ENCODE data around the gene MYO18B.

MYO18B gene

DNA sequence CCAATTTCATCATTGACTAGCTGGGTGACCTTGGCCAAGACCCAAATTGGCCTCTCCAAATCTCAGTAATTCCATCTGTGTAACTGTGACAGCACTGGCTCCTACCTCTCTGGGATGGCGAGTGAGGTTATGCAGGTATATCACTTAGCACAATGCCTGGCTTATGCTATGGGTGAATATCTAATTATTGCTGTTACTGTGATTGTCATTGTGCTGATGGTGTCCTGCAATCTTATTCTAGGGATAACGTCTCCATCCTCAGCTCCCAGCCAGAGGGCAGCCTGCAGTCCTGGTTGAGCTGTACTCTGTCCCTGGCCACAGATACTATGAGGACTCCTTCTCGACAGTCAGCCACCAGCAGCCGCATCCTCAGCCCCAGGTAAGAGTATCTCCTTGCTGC, 262.5 kb downstream of the MYO18B start:
- H3K27me3 ChIP-seq, result peaks cover 13% of the 10 kb centered on the region
- no peak overlapping the region for H3K4me3 ChIP-seq (ENCODE audit: low read depth in 1 of 2, low read length in 1 of 2)
- H3K9me3 ChIP-seq, result no peaks in the 10 kb centered on the region
- no peak overlapping the region for H3K27ac ChIP-seq
- TF ChIP-seq, protein P1, sequence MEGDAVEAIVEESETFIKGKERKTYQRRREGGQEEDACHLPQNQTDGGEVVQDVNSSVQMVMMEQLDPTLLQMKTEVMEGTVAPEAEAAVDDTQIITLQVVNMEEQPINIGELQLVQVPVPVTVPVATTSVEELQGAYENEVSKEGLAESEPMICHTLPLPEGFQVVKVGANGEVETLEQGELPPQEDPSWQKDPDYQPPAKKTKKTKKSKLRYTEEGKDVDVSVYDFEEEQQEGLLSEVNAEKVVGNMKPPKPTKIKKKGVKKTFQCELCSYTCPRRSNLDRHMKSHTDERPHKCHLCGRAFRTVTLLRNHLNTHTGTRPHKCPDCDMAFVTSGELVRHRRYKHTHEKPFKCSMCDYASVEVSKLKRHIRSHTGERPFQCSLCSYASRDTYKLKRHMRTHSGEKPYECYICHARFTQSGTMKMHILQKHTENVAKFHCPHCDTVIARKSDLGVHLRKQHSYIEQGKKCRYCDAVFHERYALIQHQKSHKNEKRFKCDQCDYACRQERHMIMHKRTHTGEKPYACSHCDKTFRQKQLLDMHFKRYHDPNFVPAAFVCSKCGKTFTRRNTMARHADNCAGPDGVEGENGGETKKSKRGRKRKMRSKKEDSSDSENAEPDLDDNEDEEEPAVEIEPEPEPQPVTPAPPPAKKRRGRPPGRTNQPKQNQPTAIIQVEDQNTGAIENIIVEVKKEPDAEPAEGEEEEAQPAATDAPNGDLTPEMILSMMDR (IDR thresholded peaks at IDR 0.05), result no peak
- no peaks in the 10 kb centered on the region for H3K4me1 ChIP-seq (ENCODE audit: control insufficient read depth in 1 of 2, insufficient read depth in 1 of 2, low read depth in 1 of 2, low read length in 1 of 2)
- H3K36me3 ChIP-seq, result no peaks in the 10 kb centered on the region

GRCh38 chr22:26008587-26008986, 266.6 kb downstream of the MYO18B start:
- Histone ChIP-seq H3K4me3 (ENCODE audit: low read depth in 1 of 2, low read length in 1 of 2) (no peak overlapping the region), H3K36me3 (no peaks in the 10 kb centered on the region), H3K4me1 (ENCODE audit: control insufficient read depth in 1 of 2, insufficient read depth in 1 of 2, low read depth in 1 of 2, low read length in 1 of 2) (no peaks in the 10 kb centered on the region), H3K9me3 (no peaks in the 10 kb centered on the region), H3K27me3 (peaks cover 13% of the 10 kb centered on the region), H3K27ac (no peak overlapping the region)
- TF ChIP-seq, protein P1 (IDR thresholded peaks at IDR 0.05), result no peak

GRCh38 chr22:26016916-26017315, 274.9 kb downstream of the MYO18B start:
- Histone ChIP-seq H3K27ac (no peak overlapping the region), H3K4me1 (ENCODE audit: control insufficient read depth in 1 of 2, insufficient read depth in 1 of 2, low read depth in 1 of 2, low read length in 1 of 2) (no peaks in the 10 kb centered on the region), H3K36me3 (no peaks in the 10 kb centered on the region), H3K4me3 (ENCODE audit: low read depth in 1 of 2, low read length in 1 of 2) (no peak overlapping the region), H3K9me3 (no peaks in the 10 kb centered on the region), H3K27me3 (no peaks in the 10 kb centered on the region)
- TF ChIP-seq, protein P1 (IDR thresholded peaks at IDR 0.05), result no peak

- Histone ChIP-seq H3K9me3 (no peaks in the 10 kb centered on the region), H3K36me3 (no peaks in the 10 kb centered on the region), H3K4me1 (ENCODE audit: control insufficient read depth in 1 of 2, insufficient read depth in 1 of 2, low read depth in 1 of 2, low read length in 1 of 2) (no peaks in the 10 kb centered on the region), H3K4me3 (ENCODE audit: low read depth in 1 of 2, low read length in 1 of 2) (no peak overlapping the region), H3K27ac (no peak overlapping the region), H3K27me3 (no peaks in the 10 kb centered on the region)
- TF ChIP-seq, protein P1 (IDR thresholded peaks at IDR 0.05), result no peak
These were observed 275.9 kb downstream of the MYO18B start for GRCh38 chr22:26017932-26018331.

DNA sequence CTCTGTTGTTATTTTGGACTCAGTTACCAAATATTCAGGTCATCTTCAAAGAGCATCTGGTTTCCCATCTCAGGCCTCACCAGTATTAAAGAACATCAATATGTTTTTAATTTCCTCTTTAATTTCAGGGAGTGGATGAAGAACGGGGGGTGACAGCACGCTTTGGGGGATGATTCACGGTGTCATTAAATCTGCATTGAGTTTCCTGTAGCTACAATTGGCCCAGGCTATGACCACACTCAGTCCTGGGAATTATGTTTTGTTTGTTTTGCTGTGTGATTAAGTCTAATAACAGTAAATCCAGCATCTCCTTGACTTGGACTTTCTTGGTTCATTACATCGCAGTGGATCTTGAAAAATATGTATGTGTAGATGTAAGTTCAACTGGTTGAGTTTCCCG, 277.6 kb downstream of the MYO18B start:
- TF ChIP-seq, protein P1 (IDR thresholded peaks at IDR 0.05), result no peak
- no peaks in the 10 kb centered on the region for H3K9me3 ChIP-seq
- H3K4me3 ChIP-seq (ENCODE audit: low read depth in 1 of 2, low read length in 1 of 2), result no peak overlapping the region
- no peaks in the 10 kb centered on the region for H3K27me3 ChIP-seq
- H3K36me3 ChIP-seq, result no peaks in the 10 kb centered on the region
- H3K4me1 ChIP-seq (ENCODE audit: control insufficient read depth in 1 of 2, insufficient read depth in 1 of 2, low read depth in 1 of 2, low read length in 1 of 2), result no peaks in the 10 kb centered on the region
- H3K27ac ChIP-seq, result no peak overlapping the region

DNA sequence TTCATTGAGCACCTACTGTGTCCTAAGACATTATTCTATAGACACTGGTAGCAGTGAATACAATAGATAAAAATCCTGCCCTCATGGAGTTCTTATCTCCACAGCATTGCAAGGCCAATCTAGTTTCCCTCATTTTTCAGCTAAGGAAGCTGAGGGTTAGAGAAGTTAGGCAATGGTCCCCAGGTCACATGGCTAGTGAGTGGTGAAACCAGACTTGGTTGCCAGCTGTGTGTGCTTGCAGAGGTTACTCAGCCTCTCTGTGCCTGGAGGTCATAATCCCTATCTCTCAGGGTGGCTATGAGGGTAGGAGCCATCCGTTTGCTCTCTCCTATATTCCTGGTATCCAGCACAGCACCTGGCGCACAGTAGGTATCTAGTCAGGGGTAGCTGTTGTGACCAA, 279.5 kb downstream of the MYO18B start:
- H3K36me3 ChIP-seq, result no peaks in the 10 kb centered on the region
- H3K27me3 ChIP-seq, result no peaks in the 10 kb centered on the region
- TF ChIP-seq, protein P1 (IDR thresholded peaks at IDR 0.05), result no peak
- H3K4me1 ChIP-seq (ENCODE audit: control insufficient read depth in 1 of 2, insufficient read depth in 1 of 2, low read depth in 1 of 2, low read length in 1 of 2), result no peaks in the 10 kb centered on the region
- H3K27ac ChIP-seq, result no peak overlapping the region
- H3K9me3 ChIP-seq, result no peaks in the 10 kb centered on the region
- H3K4me3 ChIP-seq (ENCODE audit: low read depth in 1 of 2, low read length in 1 of 2), result no peak overlapping the region

All from neutrophil (primary cell).